GM19238 (cell line): Measurements from ENCODE around the gene FER.
"Not testable (repeated sequence)": the region's sequence is repeated elsewhere in the genome, so short reads cannot be mapped to it uniquely, and the experiment has no call there.

Experiments
- DNase-seq: peaks from one replicate; pipeline ENCODE4 v3.0.0; 2011; ENCODE audit warnings: low spot score; ENCODE audit not compliant: insufficient read length

The FER gene

DNA sequence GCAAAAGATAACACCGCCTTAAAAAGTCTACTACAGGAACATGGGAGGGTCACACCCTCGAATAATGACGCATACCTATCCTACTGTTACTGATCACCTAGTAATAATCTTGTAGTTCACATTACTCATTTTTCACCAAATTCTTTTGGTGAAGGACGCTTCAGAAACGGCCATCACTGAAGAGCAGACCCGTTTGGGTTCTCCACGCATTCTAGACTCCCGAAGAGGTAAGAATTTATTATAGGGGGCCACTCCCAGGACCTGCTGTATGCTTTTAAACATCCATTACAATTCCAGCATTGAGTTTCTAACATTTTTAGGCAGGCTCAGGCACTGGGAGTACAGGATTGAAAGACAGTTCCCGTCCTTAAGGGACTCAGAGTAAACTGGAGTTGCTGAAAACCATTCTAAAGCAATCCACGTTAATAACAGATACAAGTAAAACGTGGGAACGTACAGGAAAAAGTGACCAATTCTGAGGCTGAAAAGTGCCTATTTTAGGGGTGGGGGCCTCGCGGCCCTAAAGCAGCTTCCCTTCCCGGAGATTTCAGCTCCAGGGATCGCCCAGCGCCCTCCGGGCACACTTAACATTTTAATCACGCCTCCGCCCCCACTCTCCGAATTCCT, at the start of gene FER:
TSS of gene FER (plus strand) at position 124 of the 627 bp plus-strand sequence. CDS start 50,286 bp downstream, outside the sequence.
- DNase-seq, result no peak

DNA sequence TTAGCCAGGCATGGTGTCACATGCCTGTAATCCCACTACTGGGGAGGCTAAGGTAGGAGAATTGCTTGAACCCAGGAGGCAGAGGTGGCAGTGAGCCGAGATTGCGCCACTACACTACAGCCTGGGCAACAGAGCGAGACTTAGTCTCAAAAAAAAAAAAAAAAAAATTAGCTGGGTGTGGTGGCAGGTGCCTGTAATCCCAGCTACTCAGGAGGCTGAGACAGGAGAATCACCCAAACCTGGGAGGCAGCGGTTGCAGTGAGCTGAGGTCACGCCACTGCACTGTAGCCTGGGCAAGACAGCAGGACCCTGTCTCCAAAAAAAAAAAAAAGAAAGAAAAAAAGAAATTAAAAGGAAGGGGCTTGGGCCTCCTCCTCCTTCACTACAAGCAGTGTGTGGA, 47.3 kb upstream of the FER start:
- DNase-seq, result not testable (repeated sequence)

DNA sequence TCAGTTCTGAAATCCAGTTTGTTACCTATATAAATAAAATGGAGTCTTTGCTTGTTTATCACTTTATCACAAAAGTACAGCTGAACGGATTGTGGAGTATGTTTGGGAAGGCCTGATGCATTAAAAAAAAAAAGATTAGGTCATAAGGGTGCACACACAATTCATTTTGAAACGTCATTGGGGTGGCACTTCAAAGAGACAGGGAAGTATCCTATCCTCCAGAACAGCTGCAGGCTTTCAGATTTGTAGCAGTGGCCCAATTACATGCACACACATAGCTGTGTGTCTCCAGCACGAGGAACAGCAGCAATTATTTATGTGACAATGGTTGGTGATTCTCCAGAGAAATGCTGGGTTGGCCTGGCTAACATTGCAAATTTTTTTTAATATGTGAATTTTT, 46.8 kb upstream of the FER start:
- no peak for DNase-seq

DNA sequence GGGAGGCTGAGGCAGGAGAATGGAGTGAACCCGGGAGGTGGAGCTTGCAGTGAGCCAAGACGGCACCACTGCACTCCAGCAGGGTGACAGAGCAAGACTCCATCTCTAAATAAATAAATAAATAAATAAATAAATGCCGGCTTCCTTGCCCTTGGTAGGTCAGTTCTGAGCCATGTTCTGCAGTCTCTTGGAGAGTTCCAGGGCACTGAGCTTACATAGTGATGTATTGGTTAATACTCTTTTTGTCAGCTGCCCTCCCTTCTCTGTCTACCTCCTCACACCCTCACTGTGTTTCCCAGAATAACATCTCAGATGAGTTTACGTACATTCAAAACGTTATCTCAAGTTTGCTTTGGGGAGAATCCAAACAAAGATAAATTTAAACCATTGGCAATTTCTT, 45.2 kb upstream of the FER start:
- DNase-seq, result no peak

DNA sequence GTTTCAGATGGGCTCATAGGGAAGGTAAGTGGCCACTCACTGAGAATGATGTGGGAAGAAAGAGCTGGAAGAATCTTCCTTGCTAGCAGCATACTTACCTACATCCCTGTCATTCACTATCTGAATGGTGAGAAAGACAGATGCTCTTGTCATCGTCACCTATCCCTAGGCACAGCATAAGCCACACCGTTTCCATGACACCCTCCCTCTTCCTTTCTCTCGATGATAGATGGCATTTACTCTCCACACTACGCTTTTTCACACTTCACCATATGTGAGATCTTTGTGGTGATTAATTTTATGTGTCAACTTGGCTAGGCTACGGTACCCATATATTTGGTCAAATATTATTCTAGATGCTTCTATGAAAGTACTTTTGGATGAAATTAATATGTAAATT, 44.4 kb upstream of the FER start:
- no peak for DNase-seq

DNA sequence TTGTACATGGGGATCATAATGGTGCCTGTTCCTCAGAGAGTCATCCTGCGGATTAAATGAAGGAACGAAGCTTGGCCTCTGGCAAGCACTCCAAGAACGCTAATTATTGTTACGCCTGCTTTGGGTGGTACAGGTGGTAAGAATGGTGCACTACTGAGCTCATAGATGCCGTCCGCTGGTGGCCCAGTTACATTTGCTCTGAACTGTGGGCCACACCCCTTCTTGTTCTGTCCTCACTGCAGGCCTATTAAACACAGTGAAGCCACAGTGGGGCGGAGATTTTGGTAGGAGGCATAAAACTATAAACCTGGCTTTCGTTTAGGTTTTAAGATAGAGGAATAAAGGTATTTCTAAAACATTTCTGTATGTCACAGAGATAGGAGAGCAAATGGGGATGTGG, 40.6 kb upstream of the FER start:
- no peak for DNase-seq

DNA sequence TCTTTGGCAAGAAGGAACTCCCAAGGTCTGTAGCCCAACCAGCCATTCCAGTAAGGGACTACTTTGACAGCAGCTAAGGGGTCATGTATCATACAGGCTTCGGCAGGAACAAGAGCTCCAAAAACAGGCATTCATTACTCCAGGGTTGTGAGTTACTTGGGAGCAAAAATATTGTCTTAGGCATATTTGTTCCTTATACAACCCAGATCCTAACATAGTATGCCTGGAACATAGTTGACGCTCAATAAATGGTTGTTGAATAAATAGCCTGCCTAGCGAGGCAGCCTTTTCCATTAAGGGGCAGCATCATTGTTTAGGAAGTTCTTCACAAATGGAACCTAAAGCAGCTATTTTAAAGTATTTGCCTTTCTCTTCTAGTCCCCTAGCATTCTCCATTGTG, 35.8 kb upstream of the FER start:
- no peak for DNase-seq

DNA sequence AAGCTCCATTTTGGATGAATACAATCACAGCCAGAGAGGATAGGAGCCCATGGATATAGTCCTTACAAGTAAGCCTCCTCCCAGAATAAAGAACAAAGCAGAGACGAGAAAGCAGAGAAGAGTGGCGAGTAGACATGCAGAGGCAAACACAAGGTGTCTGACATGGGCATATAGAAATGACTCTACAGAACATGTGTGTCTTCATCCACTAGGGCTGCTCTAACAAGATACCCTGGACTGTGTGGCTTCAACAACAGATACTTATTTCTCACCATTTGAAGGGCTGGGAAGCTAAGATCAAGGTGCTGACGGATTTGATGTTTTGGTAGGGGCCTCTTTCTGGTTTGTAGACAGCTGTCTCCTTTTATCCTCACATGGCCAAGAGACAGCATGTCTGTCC, 32.3 kb upstream of the FER start:
- DNase-seq, result no peak

DNA sequence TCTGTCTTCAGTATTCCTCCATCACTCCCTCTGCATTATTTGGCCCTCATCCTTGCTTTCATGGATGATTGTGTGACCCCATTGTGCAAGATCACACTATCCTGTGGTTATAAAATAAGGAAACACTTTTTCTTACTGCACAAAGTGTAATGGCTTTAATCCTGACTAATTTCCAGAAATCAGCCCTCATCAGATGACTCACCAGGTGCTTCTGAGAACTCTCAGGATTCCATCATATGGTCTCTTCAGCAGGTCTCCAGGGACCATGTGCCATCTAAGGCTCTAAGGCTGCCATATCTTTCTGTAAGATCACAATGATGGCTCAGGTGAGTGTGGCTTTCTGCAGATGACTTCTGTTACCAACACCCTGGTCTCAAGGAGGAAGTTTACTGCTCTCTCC, 27.3 kb upstream of the FER start:
- peak; percentile 18 for DNase-seq

DNA sequence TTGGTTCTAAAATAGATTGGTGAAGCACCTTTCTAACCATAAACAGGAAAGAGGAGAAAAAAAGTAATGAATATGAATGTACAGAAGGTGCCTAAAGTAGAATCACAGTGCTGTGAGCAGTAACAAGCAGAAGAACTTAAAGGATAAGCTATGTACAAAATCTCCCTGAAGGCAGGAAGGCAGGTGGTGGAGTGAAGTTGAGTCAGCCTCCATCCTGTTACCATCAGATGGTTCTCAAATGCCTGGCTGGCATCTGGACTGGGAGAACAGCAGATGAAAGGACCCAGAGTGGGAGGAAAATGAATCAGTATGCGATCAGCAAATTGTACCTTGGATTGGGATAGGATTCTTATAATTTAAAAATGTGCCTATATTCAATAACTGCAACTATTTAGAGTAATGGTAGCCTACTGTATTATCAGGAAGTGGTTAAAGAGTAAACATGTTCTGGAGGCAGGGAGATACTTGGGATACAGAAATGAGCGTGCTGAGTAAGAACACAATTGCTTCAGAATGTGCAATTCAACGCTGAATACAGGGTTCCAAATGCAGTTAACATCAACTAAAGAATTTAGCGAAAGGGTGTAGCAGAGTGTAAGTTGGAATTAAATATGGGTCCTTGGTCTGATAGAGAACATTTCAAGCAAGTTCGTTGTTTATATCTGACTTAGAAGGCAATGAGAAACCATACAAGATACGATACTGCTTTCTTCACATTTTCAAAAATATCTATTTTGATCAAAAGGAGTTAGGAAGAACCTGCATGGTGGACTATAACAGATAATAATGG, 21.1 kb upstream of the FER start:
- DNase-seq, result no peak

DNA sequence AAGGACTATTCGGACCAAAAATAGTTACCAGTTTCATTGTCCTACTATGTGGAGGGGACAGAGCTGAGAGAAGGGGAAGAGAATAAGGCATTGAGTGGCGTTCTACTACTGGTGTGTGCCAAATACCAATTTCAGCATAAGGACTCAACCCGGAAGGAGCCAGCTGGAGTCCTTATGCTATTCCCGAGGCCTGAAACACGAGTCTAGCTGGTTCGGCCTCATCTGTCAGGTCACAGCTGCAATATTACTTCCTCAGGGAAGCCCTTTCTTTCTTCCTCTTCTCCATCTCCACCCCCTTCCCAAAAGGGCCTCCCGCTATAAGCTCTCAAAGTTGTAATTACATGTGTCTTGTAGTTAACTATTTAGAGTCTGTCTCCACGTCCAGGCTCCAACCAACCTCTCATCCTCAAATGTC, 20.5 kb upstream of the FER start:
- no peak for DNase-seq

DNA sequence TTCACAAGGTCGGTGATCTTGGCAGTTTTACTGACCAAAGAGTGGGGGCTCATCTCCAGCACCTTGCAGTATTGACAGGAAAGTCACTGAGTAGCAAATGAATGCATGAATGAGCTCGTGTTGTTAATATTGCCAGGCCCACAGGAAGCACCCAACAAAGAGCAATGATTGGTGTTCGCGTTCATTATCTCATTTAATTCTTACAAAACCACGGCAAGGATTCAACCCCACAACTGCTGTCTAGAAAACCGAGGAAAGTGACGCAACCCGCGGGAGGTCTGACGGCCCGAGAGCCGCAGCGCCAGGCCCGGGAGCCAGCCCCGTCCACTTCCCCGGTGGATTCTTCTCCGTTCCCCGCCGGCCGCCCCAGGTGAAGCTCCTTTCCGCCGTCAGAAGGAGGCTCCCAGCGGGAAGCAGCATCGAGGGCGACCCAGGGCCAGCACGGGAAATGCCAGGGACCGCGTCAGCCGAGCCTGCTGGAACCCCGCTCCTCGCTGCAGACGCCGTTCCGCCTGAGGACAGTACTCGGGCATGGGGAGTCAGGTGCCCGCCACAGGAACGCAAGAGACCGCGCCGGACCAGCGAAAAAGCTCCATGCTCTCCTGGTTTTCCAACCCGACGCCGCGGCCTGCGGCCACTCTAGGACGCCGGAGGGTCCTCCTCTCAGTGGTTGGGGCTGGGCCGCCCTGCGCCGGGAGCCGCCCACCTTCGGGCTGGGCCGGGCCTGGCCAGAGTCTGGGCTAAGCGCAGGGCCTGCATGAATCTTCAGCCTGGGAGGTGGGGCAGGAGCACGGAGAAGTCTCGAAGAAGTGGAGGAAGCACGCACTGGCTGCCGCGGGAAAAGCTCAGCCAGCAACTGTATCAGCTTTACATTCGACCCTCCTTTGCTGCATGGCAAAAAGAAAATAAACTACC, 19.8 kb upstream of the FER start:
- peak; percentile 47 for DNase-seq

DNA sequence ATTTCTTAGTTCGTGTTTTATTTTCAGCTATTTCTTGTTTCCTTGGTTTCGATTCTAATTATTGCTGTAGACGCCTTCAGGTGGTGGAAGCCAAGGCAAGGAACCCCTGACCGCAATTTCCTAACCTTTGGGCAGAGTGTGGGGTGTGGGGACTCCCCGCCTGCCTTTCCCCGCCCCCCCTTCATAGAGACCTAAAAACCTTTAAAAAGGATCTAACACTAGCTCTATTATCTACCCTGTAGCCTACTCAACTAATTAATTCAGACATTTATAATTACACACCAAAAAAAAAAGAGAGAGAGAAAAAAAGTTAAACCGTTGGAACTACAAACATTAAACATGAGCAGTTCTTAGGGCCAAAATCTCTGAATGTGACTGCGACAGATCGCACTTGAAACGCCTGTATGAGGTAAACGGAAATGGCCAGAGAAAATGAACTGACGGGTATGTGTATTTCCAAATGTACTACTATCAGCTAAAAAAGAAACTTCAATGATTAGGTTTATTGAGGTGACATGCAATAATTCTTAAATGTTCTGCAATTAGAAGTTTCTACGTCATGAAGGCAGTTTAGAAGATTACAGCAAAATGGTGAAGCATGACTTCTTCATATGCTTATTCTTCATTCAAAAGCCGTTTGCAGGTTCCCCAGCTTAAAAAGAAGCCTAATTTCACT, 19.0 kb upstream of the FER start:
- no peak for DNase-seq

DNA sequence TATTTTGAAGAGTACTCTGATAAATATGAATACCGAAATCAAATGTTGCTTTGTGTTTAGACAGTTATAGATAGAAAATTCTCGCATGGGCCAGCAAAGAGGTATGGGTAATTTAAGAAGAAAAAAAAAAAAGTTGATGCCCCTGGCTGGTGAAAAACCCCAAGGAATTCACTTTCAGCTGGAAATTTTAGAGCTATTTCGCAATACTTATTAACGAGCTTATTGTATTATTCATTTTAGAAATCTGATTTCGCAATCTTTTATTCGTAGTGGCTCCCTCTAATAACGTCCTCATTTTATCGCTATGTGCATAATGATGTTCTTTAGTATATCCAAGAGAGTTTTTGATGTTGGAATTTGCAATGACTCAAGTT, 18.5 kb upstream of the FER start:
- no peak for DNase-seq

DNA sequence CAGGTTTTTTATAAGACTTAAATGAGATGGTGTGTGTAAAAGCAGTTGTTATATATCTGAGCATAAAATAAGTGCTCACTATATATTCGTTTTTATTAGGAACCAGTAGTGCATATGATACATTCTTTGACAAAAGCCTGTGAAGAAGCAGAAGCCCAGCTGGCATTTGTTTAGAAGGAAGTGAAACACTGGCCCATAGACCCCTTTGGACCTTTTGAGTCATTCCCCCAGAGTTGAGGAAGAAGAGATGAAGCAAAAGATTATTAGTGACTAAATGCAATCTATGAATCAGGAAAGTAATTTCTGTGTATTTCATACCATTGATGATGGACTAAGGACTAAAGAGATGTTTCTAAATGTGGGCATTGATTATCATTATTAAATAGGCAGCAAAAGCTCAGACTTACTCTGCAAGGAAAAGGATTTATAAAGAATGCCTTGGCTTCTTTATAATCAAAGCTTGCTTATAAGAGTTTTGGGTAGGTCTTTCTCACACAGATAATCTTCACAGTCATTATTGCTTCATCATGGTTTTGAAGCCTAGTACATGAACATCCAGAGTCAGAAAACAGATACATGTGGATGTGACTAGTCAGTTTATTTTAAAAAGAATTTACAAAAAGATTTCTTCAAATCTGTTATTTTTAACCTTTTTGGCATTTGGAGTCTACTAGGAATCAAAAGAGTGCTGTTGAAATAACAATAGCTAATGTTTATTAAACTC, 16.9 kb upstream of the FER start:
- no peak for DNase-seq

DNA sequence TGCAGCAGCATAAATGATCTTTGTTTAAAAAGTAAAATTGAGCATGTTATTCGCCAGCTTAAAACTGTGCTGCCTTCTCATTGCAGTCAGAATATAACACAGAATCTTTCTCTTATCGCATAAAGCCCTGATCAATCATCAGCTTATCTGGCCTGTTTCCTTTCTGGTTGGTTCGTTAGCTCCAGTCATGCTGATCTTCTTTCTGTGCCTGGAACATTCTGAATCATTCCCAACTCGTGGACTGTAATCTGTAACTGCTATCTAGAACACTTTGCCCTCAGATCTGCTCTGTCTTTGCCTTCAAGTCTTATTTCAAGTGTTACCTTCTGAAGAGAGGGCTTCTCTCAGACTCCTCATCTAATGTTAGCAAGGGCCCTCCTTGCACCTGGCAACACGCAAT, 11.9 kb upstream of the FER start:
- DNase-seq, result no peak

DNA sequence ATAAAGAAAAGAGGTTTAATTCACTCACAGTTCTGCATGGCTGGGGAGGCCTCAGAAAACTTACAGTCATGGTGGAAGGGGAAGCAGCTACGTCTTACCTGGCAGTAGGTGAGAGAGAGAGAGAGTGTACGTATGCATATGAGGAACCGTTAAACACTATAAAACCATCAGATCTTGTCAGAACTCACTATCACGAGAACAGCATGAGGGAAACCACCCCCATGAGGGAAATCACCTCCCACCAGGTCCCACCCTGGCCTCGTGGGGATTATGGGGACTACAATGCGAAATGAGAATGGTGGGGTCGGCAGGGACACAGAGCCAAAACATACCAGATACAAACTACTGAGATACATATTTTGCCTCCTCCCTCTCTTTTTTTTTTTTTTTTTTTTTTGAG, 10.8 kb upstream of the FER start:
- DNase-seq, result no peak

DNA sequence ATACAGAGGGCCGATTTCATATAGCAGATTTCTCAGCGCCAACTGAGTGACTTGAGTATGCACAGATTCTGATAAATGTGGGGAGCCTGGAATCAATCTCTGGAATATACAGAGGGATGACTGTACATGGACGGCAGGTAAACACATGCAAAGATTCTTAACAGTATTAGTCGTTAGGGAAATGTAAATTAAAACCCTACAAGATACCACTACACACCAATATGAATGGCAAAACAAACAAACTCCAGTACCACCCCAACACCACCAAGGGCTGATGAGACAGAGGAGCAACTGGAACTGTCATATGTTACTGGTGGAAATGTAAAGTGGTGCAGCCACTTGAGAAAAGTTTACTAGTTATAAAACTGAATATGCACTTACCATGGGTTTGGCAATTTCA, 8.3 kb upstream of the FER start:
- DNase-seq, result no peak

DNA sequence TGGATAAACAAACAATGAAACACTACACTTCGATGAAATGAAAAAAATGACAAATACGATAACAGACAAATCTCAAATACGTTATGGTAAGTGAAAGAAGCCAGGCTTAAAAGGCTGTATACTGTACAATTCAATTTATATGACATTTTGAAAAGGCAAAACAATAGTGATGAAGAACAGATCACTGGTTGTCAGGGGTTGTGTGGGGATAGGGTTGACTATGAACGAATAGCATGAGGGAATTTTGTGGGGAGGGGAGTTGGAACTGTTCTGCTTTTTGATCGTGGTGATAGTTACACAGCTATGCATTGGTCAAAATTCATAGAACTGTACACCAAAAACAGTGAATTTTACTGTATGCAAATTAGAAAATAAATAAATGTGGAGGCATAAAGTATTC, 7.8 kb upstream of the FER start:
- DNase-seq, result no peak

DNA sequence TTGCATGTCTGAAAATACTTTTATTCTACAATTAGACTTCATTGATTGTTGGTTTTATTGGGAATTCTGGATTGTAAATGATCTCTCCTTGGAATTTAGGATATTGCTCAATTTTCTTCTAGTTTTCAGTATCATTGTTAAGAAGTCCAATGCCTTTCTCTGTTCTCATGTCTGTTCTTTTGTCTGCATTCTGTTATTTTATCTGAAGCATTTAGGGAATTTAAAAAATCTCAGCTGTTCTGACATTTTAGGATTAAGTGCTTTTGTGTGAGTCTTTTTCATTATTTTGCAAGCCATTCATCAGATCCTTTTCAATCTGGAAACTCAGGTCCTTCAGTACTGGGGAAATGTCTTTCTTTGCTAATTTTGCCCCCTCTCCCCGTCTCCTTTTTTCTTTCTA, 4.4 kb upstream of the FER start:
- no peak for DNase-seq

DNA sequence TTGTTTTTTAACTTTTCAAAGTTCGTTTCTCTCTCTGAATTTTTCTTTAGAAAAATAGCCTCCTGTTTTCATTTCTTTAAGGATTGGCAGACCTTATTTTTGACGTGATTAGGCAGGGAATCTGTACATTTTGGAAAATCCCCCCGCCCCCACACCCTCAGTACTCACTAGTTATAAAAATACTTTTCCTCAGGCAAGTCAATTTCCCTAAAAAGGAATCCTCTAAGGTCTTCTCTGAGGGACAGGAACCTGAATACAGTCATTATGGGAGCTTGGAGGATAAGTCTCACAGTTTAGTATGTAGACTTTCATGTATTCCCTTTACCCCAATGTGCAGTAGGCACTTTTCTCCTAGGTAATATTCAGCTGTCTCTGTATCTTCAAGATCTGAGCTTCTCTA, 3.9 kb upstream of the FER start:
- DNase-seq, result no peak
